SK-N-SH (cell line): Measurements from ENCODE around the gene MEX3D.

Source experiments
- GABPA ChIP-seq: IDR thresholded peaks from 2 replicates; pipeline ENCODE4 v1.4.0; 2012; ENCODE audit warnings: low read depth, mild to moderate bottlenecking
- NFIC ChIP-seq: IDR thresholded peaks from 2 replicates; pipeline ENCODE4 v1.4.0; 2012; ENCODE audit warnings: borderline replicate concordance
- RXRA ChIP-seq: IDR thresholded peaks from 2 replicates; pipeline ENCODE4 v1.4.0; 2012; ENCODE audit warnings: low read depth, mild to moderate bottlenecking, borderline replicate concordance
- SMC3 ChIP-seq: IDR thresholded peaks from 2 replicates; pipeline ENCODE4 v1.6.1; 2012; ENCODE audit warnings: low read depth, low read length, improper control_type of control experiment
- TF ChIP-seq, protein P1 (sequence below): fragments of 200-600 bp; sonication (generic); IDR thresholded peaks from 2 replicates; pipeline ENCODE4 v1.6.1; 2017; ENCODE audit warnings: antibody characterized with exemption, mild to moderate bottlenecking, moderate library complexity
- TF ChIP-seq, protein P2 (sequence below): IDR thresholded peaks from 2 replicates; pipeline ENCODE4 v1.4.0; 2012; ENCODE audit warnings: low read depth
- TF ChIP-seq, protein P3 (sequence below): fragments of 150-350 bp; IDR thresholded peaks from 2 replicates; pipeline ENCODE4 v1.6.1; 2017; ENCODE audit warnings: antibody characterized with exemption, low read length, low read depth, borderline replicate concordance

DNA sequence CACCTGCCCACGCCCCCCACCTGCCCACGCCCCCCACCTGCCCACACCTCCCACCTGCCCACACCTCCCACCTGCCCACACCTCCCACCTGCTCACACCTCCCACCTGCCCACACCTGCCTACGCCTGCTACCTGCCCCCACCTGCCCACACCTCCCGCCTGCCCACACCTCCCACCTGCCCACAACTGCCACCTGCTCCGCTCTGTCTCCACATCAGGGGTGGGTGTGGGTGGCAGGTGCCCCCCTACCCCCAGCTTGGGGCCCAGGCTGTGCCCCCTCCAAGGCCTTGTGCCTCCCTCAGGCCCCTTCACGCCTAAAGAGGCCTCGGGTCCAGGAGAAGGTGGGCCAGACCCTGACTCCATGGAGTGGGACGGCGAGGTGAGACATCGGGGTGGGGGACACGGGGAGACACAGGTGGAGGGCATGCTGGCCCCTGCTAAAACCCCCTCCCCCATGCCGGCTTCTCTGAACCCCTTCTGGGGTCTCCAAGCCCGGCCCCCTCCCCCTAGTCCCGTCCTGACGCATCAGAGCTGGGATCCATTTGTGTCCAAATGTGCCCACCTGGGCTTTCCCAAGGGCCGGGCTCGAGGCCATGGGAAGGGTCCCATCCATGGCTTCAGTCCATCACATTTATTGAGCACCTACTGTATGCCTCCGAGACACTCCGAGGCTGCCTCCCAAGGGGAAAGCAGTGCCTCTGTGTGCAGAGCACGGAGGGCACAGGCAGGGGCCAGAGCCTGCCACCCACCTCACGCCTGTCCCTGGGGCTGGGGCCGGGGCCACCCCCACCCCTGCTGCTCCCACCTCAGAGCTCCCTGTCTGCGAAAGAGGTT lies 39.3 kb downstream of the MEX3D start:
- TF ChIP-seq, protein P1, sequence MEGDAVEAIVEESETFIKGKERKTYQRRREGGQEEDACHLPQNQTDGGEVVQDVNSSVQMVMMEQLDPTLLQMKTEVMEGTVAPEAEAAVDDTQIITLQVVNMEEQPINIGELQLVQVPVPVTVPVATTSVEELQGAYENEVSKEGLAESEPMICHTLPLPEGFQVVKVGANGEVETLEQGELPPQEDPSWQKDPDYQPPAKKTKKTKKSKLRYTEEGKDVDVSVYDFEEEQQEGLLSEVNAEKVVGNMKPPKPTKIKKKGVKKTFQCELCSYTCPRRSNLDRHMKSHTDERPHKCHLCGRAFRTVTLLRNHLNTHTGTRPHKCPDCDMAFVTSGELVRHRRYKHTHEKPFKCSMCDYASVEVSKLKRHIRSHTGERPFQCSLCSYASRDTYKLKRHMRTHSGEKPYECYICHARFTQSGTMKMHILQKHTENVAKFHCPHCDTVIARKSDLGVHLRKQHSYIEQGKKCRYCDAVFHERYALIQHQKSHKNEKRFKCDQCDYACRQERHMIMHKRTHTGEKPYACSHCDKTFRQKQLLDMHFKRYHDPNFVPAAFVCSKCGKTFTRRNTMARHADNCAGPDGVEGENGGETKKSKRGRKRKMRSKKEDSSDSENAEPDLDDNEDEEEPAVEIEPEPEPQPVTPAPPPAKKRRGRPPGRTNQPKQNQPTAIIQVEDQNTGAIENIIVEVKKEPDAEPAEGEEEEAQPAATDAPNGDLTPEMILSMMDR = no peak
- TF ChIP-seq SMC3 = no peak
- TF ChIP-seq, protein P2, sequence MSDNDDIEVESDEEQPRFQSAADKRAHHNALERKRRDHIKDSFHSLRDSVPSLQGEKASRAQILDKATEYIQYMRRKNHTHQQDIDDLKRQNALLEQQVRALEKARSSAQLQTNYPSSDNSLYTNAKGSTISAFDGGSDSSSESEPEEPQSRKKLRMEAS = no peak
- TF ChIP-seq RXRA = no peak
- TF ChIP-seq NFIC = no peak
- TF ChIP-seq, protein P3, sequence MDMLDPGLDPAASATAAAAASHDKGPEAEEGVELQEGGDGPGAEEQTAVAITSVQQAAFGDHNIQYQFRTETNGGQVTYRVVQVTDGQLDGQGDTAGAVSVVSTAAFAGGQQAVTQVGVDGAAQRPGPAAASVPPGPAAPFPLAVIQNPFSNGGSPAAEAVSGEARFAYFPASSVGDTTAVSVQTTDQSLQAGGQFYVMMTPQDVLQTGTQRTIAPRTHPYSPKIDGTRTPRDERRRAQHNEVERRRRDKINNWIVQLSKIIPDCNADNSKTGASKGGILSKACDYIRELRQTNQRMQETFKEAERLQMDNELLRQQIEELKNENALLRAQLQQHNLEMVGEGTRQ = no peak
- no peak for TF ChIP-seq GABPA
